GM23338 (cell line): ENCODE data around the gene TTLL8. TPM values are rescaled to one million over a fixed set of nuclear protein-coding genes. Genes with fewer than 3 reads are reported as not detected.

Experiments
- ATAC-seq: fragments of 200-7000 bp; cut with Tn5 transposase; 3 replicates; pipeline ENCODE4 v1.9.1; 2020
- DNase-seq: peaks from one replicate; pipeline ENCODE4 v3.0.0-alpha.2; 2015; ENCODE audit warnings: low spot score
- H2AFZ ChIP-seq: fragments of 200-600 bp; sonication (generic); 2 replicates; pipeline ENCODE4 v1.8.0; 2016; ENCODE audit warnings: antibody characterized with exemption, mild to moderate bottlenecking, moderate library complexity
- H3F3A ChIP-seq: fragments of 200-600 bp; sonication (generic); replicated peaks from 2 replicates; pipeline ENCODE4 v1.8.0; 2017; ENCODE audit warnings: antibody characterized with exemption, mixed run types, low read depth
- H3K27ac ChIP-seq: fragments of 200-600 bp; sonication (generic); 2 replicates; pipeline ENCODE4 v1.6.1; 2016; ENCODE audit warnings: low read depth
- H3K27me3 ChIP-seq: fragments of 200-600 bp; sonication (generic); 2 replicates; pipeline ENCODE4 v1.8.0; 2016; ENCODE audit warnings: mild to moderate bottlenecking, mixed run types, moderate library complexity; ENCODE audit not compliant: insufficient read depth
- H3K36me3 ChIP-seq: fragments of 200-600 bp; sonication (generic); 2 replicates; pipeline ENCODE4 v1.8.0; 2016; ENCODE audit warnings: mild to moderate bottlenecking; ENCODE audit not compliant: insufficient read depth
- H3K4me1 ChIP-seq: fragments of 200-600 bp; sonication (generic); 2 replicates; pipeline ENCODE4 v1.8.0; 2016; ENCODE audit warnings: mild to moderate bottlenecking, moderate library complexity; ENCODE audit not compliant: insufficient read depth
- H3K4me2 ChIP-seq: fragments of 200-600 bp; sonication (generic); 2 replicates; pipeline ENCODE4 v1.7.1; 2017; ENCODE audit warnings: mixed run types
- H3K4me3 ChIP-seq: fragments of 200-600 bp; sonication (generic); 2 replicates; pipeline ENCODE4 v1.6.1; 2016; ENCODE audit warnings: mixed run types
- H3K79me2 ChIP-seq: fragments of 200-600 bp; sonication (generic); replicated peaks from 2 replicates; pipeline ENCODE4 v1.8.0; 2017; ENCODE audit warnings: mild to moderate bottlenecking; ENCODE audit not compliant: insufficient read depth
- H3K9me2 ChIP-seq: fragments of 200-600 bp; sonication (generic); 2 replicates; pipeline ENCODE4 v1.8.0; 2017; ENCODE audit not compliant: insufficient read depth
- H4K20me1 ChIP-seq: fragments of 200-600 bp; sonication (generic); replicated peaks from 2 replicates; pipeline ENCODE4 v1.8.0; 2017; ENCODE audit warnings: mild to moderate bottlenecking; ENCODE audit not compliant: insufficient read depth
- H3K27ac Mint-ChIP-seq: 2 replicates; pipeline ENCODE4 v1.8.0; 2020; ENCODE audit warnings: inconsistent platforms, mild to moderate bottlenecking, moderate library complexity, mixed read lengths
- H3K27me3 Mint-ChIP-seq: 3 replicates; pipeline ENCODE4 v1.8.0; 2022; ENCODE audit warnings: low read depth, mild to moderate bottlenecking, moderate library complexity, mixed read lengths, inconsistent platforms; ENCODE audit not compliant: insufficient read depth, poor library complexity
- H3K36me3 Mint-ChIP-seq: 3 replicates; pipeline ENCODE4 v1.8.0; 2021; ENCODE audit warnings: low read depth, mild to moderate bottlenecking, inconsistent platforms, moderate library complexity, mixed read lengths
- H3K4me1 Mint-ChIP-seq: 3 replicates; pipeline ENCODE4 v1.8.0; 2020; ENCODE audit warnings: mild to moderate bottlenecking, inconsistent platforms, mixed read lengths
- H3K4me3 Mint-ChIP-seq: 3 replicates; pipeline ENCODE4 v1.8.0; 2021; ENCODE audit warnings: moderate library complexity, mild to moderate bottlenecking, inconsistent platforms, mixed read lengths
- H3K9me3 Mint-ChIP-seq: 3 replicates; pipeline ENCODE4 v1.8.0; 2020; ENCODE audit warnings: moderate library complexity, mild to moderate bottlenecking, inconsistent platforms, mixed read lengths
- CREB1 ChIP-seq: fragments of 250-450 bp; sonication (Bioruptor Pico); IDR thresholded peaks from 2 replicates; pipeline ENCODE4 v1.5.0; 2020; ENCODE audit warnings: low read depth, mild to moderate bottlenecking, moderate library complexity
- EZH2 ChIP-seq: fragments of 200-600 bp; sonication (generic); IDR thresholded peaks from one replicate; pipeline ENCODE4 v1.8.0; 2017; ENCODE audit warnings: antibody characterized with exemption, mild to moderate bottlenecking, low read depth; ENCODE audit not compliant: unreplicated experiment
- EZH2phosphoT487 ChIP-seq: fragments of 200-600 bp; sonication (generic); IDR thresholded peaks from one replicate; pipeline ENCODE4 v1.8.1; 2018; ENCODE audit warnings: antibody characterized with exemption; ENCODE audit not compliant: unreplicated experiment
- JUNB ChIP-seq: IDR thresholded peaks from one replicate; pipeline ENCODE4 v1.6.1; 2016; ENCODE audit warnings: antibody characterized with exemption; ENCODE audit not compliant: unreplicated experiment
- NANOG ChIP-seq: IDR thresholded peaks from 2 replicates; pipeline ENCODE4 v1.6.1; 2016; ENCODE audit warnings: antibody characterized with exemption, borderline replicate concordance
- POLR2AphosphoS5 ChIP-seq: IDR thresholded peaks from 2 replicates; pipeline ENCODE4 v1.6.1; 2016; ENCODE audit warnings: antibody characterized with exemption, low read depth
- STAT1 ChIP-seq: IDR thresholded peaks from one replicate; pipeline ENCODE4 v1.6.1; 2016; ENCODE audit warnings: antibody characterized with exemption; ENCODE audit not compliant: unreplicated experiment
- ZNF114 ChIP-seq: fragments of 250-450 bp; sonication (Bioruptor Pico); IDR thresholded peaks from 2 replicates; pipeline ENCODE4 v1.5.0; 2020; ENCODE audit warnings: mild to moderate bottlenecking, moderate library complexity
- ZNF331 ChIP-seq: fragments of 250-450 bp; sonication (Bioruptor Pico); IDR thresholded peaks from 2 replicates; pipeline ENCODE4 v1.5.0; 2020; ENCODE audit warnings: low read depth, mild to moderate bottlenecking, moderate library complexity
- ZNF462 ChIP-seq: fragments of 250-450 bp; sonication (Bioruptor Pico); IDR thresholded peaks from 2 replicates; pipeline ENCODE4 v1.5.0; 2020; ENCODE audit warnings: mild to moderate bottlenecking, moderate library complexity
- polyA plus RNA-seq: library from polyadenylated mRNA; unstranded; fragments of >200 nt; fragmentation: Nextera tagmentation; extraction: Ambion mirVana; gene quantifications from 2 replicates; pipeline ENCODE4 v1.2.1, GENCODE V29; 2016
- total RNA-seq: library from RNA; depleted of rRNA; stranded (reverse); fragments of >200 nt; shearing (Covaris generic); gene quantifications from 2 replicates; pipeline ENCODE4 v1.2.3, GENCODE V29; 2014
- TF ChIP-seq, protein P1 (sequence below): IDR thresholded peaks from 2 replicates; pipeline ENCODE4 v1.6.1; 2016; ENCODE audit warnings: antibody characterized with exemption

Gene TTLL8
- total and polyA plus RNA-seq, 2 experiments from 2014 or later: not detected

DNA sequence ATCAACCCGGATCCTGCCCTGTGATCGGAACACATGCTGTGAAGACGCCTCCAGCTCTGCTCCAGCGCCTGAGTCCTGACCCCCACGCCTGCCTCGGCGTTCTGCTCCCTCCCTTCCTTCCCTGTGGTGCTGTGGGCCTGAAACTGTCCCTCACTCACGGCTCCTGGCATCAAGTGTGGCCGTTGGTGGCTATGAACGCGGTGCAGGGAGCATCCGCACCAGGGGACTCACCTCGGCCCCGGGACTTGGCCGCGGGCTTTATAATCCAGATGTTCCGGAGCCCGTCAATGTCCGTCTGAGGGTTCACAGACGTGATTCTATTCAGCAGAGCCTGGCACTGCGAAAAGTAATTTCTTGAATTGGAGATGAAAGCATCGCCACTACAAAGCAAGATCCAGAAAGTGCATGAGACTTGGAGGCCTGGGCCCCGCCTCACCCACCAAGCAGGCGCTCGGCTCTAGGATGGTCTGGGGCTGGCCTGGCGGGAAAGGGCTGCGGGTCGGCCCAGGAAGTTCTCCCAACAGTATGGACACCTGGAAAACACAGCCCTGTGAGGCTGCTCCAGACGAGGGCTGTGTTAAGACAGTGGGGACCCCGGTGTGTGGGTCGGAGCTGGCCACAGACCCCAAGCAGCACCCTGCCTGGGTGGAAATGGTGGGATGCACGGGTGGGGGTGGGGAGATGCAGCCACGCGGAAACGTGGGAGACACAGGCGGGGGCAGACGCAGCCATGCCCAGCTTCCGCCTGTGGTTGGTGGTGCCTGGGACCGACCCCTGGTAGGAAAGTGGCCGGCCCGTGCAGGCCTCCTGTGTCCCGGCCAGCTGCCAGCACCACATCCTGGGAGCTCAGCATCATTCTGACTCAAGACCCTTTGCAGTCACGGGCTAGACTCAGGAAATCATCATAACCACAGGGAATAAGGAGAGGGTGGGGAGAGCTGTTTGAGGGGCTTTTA, 23.7 kb downstream of the TTLL8 start:
- H3K27ac Mint-ChIP-seq: no peak overlapping the region
- H3K9me2 ChIP-seq: no peaks in the 10 kb centered on the region
- ATAC-seq (no peak), DNase-seq (no peak)
- no peaks in the 10 kb centered on the region for H3K36me3 ChIP-seq
- no peaks in the 10 kb centered on the region for H3K36me3 Mint-ChIP-seq
- H3K4me1 ChIP-seq: no peaks in the 10 kb centered on the region
- H3K27me3 Mint-ChIP-seq: peaks cover 13% of the 10 kb centered on the region
- no peak overlapping the region for H3K4me2 ChIP-seq
- H2AFZ ChIP-seq: peak overlapping the region; percentile 10; the same call in 1 of the 2 replicates
- H3K4me1 Mint-ChIP-seq: no peaks in the 10 kb centered on the region
- H3K27me3 ChIP-seq: peaks cover 15% of the 10 kb centered on the region; the same call in 1 of the 2 replicates
- H3F3A ChIP-seq: no peaks in the 10 kb centered on the region
- H3K4me3 Mint-ChIP-seq: no peak overlapping the region
- no peak overlapping the region for H3K4me3 ChIP-seq
- TF ChIP-seq EZH2phosphoT487 (no peak), CREB1 (CRISPR knock-in tag) (no peak), EZH2 (no peak), POLR2AphosphoS5 (no peak), STAT1 (no peak), JUNB (no peak)
- no peaks in the 10 kb centered on the region for H4K20me1 ChIP-seq
- H3K27ac ChIP-seq: no peak overlapping the region
- no peaks in the 10 kb centered on the region for H3K79me2 ChIP-seq
- no peaks in the 10 kb centered on the region for H3K9me3 Mint-ChIP-seq

DNA sequence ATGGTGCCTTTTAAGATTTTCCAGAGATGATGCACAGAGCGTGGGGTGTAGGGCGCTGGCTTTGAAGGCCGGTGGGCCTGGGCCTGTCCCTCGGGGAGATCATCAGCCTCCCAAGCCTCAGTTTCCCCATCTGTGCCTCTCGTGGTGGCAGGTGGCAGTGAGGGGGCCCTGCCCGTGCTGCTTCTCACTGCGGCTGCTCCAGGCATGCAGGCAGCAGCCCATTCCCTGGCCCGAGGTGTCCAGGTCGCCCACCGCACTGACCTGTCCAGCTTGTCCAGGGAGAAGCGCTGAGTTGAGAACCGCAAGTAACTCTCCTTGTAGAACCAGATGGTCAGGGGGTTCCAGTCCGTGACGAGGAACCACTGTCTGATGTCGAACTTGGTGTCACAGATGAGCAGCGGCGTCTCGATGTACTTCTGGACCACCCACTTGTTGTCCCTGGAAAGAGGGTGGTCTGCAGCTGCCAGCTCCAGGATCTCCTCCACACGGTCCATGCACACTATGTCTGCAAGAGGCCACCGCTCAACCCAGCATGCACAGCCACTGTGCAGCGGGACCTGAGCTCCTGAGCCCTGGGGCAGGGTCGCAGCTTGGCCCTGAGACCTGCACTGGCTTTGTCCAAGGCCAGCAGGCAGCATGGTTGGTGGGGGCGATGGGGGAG, 25.0 kb downstream of the TTLL8 start:
- Histone ChIP-seq H3K9me2 (no peaks in the 10 kb centered on the region), H3K79me2 (no peaks in the 10 kb centered on the region), H3K27ac (no peak overlapping the region), H3K36me3 (no peaks in the 10 kb centered on the region), H4K20me1 (no peaks in the 10 kb centered on the region), H3K27me3 (peaks cover 17% of the 10 kb centered on the region; the same call in 1 of the 2 replicates), H2AFZ (no peak overlapping the region), H3K4me2 (no peak overlapping the region), H3K4me1 (no peaks in the 10 kb centered on the region), H3F3A (no peaks in the 10 kb centered on the region), H3K4me3 (no peak overlapping the region)
- Mint-ChIP-seq H3K36me3 (no peaks in the 10 kb centered on the region), H3K4me3 (no peak overlapping the region), H3K27me3 (peaks cover 16% of the 10 kb centered on the region), H3K4me1 (no peaks in the 10 kb centered on the region), H3K9me3 (no peaks in the 10 kb centered on the region), H3K27ac (no peak overlapping the region)
- TF ChIP-seq ZNF331 (CRISPR knock-in tag): no peak
- TF ChIP-seq NANOG: no peak
- TF ChIP-seq ZNF462 (CRISPR knock-in tag): no peak
- no peak for TF ChIP-seq ZNF114
- no peak for TF ChIP-seq STAT1
- TF ChIP-seq POLR2AphosphoS5: no peak
- TF ChIP-seq, protein P1, sequence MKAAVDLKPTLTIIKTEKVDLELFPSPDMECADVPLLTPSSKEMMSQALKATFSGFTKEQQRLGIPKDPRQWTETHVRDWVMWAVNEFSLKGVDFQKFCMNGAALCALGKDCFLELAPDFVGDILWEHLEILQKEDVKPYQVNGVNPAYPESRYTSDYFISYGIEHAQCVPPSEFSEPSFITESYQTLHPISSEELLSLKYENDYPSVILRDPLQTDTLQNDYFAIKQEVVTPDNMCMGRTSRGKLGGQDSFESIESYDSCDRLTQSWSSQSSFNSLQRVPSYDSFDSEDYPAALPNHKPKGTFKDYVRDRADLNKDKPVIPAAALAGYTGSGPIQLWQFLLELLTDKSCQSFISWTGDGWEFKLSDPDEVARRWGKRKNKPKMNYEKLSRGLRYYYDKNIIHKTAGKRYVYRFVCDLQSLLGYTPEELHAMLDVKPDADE: no peak
- no peak for TF ChIP-seq EZH2phosphoT487
- TF ChIP-seq CREB1 (CRISPR knock-in tag): no peak
- no peak for TF ChIP-seq EZH2
- DNase-seq (no peak), ATAC-seq (no peak)
